Activated T-cell treated with anti-CD3 and anti-CD28 coated beads, Interleukin-2, amount 50 U/mL, for 4 hours (primary cell): ENCODE results near the gene FOSL1. TPM values are rescaled to one million over a fixed set of nuclear protein-coding genes. Genes with fewer than 3 reads are reported as not detected.
"Not testable (repeated sequence)": the region's sequence is repeated elsewhere in the genome, so short reads cannot be mapped to it uniquely, and the experiment has no call there.

Experiments
- ATAC-seq, 2 donors: fragments of 200-7000 bp; cut with Tn5 transposase; one replicate each; pipeline ENCODE4 v1.10.0; 2021
- DNase-seq: peaks from one replicate; pipeline ENCODE4 v3.0.0-alpha.2; 2020
- H3K27me3 Mint-ChIP-seq: one replicate; pipeline ENCODE4 v1.8.0; 2021; ENCODE audit warnings: low read depth, mixed read lengths
- H3K36me3 Mint-ChIP-seq: one replicate; pipeline ENCODE4 v1.8.0; 2022; ENCODE audit warnings: mixed read lengths; ENCODE audit not compliant: insufficient read depth
- H3K4me1 Mint-ChIP-seq: one replicate; pipeline ENCODE4 v1.8.0; 2021; ENCODE audit warnings: low read depth, mixed read lengths
- H3K4me3 Mint-ChIP-seq: one replicate; pipeline ENCODE4 v1.8.0; 2021; ENCODE audit warnings: mild to moderate bottlenecking, moderate library complexity, mixed read lengths
- H3K9me3 Mint-ChIP-seq: one replicate; pipeline ENCODE4 v1.8.0; 2021; ENCODE audit warnings: mixed read lengths
- total RNA-seq, 3 donors: library from RNA; stranded (reverse); gene quantifications; one replicate each; pipeline ENCODE4 v1.2.1, GENCODE V29; 2021

The FOSL1 gene
- total RNA-seq, 3 donors from 2014 or later = 75.6 to 77.2 (median 76.9) TPM

DNA sequence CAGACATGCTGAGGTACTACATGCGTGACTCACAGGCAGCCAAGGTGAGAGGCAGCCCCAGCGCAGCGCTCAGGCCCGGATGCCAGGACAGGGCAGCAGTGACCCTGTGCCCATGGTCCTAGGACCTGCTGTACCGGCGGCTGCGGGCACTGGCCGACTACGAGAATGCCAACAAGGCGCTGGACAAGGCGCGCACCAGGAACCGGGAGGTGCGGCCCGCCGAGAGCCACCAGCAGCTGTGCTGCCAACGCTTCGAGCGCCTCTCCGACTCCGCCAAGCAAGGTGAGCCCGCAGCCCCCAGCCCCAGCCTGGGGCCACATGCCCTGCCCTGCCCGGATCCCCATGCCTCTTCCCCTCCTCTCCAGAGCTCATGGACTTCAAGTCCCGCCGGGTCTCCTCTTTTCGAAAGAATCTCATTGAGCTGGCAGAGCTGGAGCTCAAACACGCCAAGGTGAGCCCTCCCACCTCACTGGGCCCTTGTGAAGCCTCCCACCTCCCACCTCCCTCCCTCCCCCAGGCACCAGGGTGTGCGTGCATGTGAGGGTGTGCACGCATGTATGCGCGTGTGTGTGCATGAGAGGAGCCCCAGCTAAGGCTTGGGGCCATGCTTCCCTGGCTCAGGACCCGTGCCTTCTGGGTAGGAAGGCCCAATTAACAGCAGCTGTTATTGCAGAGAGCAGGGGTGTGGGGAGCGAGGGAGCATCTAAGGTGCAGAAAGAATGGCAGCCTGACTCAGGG is 47.5 kb downstream of the FOSL1 start:
- ATAC-seq = no peak
- Mint-ChIP-seq H3K36me3 (peaks cover 40% of the 10 kb centered on the region), H3K4me1 (peaks cover 32% of the 10 kb centered on the region), H3K4me3 (no peak overlapping the region), H3K9me3 (no peaks in the 10 kb centered on the region), H3K27me3 (no peaks in the 10 kb centered on the region)
- DNase-seq = no peak

DNA sequence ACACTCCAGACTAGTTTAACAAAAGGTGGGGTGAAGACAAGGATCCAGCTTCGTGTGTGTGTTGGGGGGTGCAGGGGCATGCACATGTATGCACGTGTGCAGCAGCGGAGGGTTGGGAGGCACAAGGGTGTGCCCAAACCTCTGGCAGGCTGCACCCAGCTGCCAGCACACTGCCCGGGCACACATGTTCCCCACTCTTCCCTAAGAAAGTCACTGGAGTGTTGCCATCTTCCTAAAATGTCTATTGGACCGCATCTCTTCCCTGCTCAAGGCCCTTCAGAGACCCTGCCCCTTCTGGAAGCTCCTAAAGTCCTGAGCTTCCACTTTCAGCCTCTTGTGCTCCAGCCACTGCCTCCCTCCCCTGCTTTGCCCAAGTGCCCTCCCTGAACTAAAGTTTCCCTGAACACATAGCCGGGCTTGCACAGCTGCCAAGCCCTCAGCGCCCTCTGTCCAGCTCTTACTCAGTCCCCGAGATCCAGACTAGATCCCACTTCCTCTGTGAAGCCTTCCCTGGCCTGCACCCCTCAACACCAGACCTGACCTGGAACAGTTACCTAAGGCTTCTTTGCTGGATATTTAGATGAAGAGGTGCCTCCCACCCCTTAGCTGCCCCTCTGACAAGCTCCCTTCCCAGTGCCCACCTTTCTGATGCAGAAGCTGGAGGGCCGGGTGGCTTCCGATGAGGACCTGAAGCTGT is 48.2 kb downstream of the FOSL1 start:
- H3K4me1 Mint-ChIP-seq = peaks cover 32% of the 10 kb centered on the region
- H3K4me3 Mint-ChIP-seq = no peak overlapping the region
- no peak for ATAC-seq
- no peaks in the 10 kb centered on the region for H3K27me3 Mint-ChIP-seq
- DNase-seq = no peak
- no peaks in the 10 kb centered on the region for H3K9me3 Mint-ChIP-seq
- peaks cover 40% of the 10 kb centered on the region for H3K36me3 Mint-ChIP-seq

DNA sequence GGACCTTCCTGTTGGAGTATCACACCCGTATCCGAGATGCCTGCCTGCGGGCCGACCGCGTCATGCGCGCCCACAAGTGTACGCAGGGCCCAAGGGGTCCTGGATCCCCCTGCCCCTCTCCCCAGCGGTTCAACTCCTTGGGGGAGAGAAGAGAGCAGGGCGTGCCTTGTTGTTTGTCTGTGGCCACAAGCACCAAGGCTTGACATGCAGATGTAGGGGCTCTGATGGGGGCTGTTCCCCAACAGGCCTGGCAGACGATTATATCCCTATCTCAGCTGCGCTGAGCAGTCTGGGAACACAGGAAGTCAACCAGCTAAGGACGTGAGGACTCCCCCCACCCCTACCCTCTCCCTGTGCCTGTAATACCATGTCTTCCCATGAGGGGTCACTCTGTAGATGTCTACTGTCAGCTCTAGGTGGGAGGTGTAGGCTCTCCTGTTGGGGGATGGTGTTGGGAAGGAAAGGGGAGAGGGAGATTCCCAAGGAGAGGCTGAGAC is 49.1 kb downstream of the FOSL1 start:
- DNase-seq = no peak
- peak; percentile 10 to 25 for ATAC-seq
- Mint-ChIP-seq H3K4me3 (no peak overlapping the region), H3K27me3 (no peaks in the 10 kb centered on the region), H3K36me3 (peaks cover 33% of the 10 kb centered on the region), H3K4me1 (peaks cover 24% of the 10 kb centered on the region), H3K9me3 (no peaks in the 10 kb centered on the region)

DNA sequence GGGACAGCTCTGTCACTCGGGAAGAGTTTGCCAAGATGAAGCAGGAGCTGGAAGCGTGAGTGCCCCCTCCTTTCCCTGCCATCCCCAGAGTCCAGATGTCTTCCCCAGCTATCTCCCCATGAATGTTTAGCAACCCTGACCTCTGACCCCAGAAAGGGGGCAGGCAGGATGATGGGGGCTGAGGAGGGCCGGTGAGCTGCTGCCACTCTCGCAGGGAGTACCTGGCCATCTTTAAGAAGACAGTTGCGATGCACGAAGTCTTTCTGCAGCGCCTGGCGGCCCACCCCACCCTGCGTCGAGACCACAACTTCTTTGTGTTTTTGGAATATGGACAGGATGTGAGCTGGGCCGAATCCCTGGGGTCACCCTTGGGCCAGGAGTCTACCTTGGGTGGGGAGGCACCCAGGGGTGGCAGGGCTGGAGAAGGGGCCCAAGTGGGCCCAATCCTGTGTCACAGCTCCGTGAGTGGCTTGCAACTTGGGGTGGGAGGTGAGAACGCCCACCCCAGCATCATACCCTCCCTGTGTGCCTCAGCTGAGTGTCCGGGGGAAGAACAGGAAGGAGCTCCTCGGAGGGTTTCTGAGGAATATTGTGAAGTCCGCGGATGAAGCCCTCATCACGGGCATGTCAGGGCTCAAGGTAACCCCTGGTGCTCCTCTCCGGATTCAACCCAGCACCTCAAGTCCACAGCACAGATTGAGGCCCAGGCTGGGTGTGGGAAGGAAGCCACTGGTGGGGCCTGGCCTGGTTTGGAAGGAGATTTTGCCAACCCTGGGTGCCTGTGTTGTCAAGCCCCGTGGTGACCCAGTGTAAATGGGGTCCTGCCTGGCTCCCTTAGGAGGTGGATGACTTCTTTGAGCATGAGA is 49.7 kb downstream of the FOSL1 start:
- H3K9me3 Mint-ChIP-seq = no peaks in the 10 kb centered on the region
- DNase-seq (no peak), ATAC-seq (no peak)
- H3K4me3 Mint-ChIP-seq = no peak overlapping the region
- peaks cover 18% of the 10 kb centered on the region for H3K4me1 Mint-ChIP-seq
- peaks cover 26% of the 10 kb centered on the region for H3K36me3 Mint-ChIP-seq
- no peaks in the 10 kb centered on the region for H3K27me3 Mint-ChIP-seq

DNA sequence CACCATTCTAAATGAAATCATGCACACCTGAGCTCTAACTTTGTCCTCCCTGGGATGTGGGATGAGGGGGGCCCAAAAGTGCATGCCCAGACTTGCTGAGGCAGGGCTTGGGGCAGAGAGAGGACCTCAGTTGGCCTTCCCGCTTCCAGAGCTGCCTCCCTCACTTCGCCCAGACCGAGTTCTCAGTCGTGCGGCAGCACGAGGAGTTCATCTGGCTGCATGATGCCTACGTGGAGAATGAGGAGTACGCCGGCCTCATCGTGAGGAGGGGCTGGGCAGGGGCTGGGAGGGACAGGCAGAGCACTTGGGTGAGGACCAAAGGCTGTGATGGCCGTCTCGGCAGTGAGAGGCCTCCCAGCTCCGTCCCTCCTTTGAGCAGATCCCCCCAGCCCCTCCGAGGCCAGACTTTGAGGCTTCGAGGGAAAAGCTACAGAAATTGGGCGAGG is 50.4 kb downstream of the FOSL1 start:
- DNase-seq (no peak), ATAC-seq (no peak)
- H3K4me1 Mint-ChIP-seq = peaks cover 14% of the 10 kb centered on the region

DNA sequence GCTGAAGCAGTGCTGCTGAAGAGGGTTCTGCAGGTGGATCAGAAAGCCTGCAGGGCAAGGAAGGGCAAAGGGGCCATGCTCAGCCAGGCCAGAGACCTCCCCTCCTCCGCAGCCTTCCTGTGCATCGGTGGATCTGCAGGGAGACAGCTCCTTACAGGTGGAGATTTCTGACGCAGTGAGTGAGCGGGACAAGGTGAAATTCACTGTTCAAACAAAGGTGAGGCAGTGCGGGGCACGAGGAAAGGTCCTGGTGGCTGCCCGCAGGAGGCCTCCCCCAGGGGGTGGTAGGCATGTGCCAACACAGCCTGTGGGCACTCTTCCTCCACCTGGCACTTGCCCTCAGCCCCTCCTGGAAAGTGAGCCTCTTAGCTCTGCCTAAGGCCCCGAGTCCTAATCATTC is 50.8 kb downstream of the FOSL1 start:
- DNase-seq = no peak

More for the DNA sequence above, 50.4 kb downstream of the FOSL1 start:
- Mint-ChIP-seq H3K9me3 (no peaks in the 10 kb centered on the region), H3K4me3 (no peak overlapping the region), H3K27me3 (no peaks in the 10 kb centered on the region), H3K36me3 (peaks cover 22% of the 10 kb centered on the region)

DNA sequence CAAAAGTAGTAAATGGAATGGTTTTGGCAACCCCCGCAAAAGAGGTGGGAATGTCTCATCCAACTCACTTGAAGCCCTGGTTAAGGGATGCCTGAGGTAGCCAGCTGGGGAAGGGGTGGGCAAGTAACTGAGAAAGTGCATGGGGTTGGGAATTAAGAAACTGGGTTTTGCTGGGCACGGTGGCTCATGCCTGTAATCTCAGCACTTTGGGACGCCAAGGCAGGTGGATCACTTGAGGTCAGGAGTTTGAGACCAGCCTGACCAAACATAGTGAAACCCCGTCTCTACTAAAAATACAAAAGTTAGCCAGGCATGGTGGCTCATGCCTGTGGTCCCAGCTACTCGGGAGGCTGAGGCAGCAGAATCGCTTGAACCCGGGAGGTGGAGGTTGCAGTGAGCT is 51.5 kb downstream of the FOSL1 start:
- H3K36me3 Mint-ChIP-seq = peaks cover 13% of the 10 kb centered on the region
- ATAC-seq, H3K9me3 Mint-ChIP-seq, DNase-seq, H3K4me1 Mint-ChIP-seq, H3K27me3 Mint-ChIP-seq, H3K4me3 Mint-ChIP-seq: not testable (repeated sequence)

More for the DNA sequence above, 50.8 kb downstream of the FOSL1 start:
- H3K27me3 Mint-ChIP-seq = no peaks in the 10 kb centered on the region
- H3K9me3 Mint-ChIP-seq = no peaks in the 10 kb centered on the region
- peaks cover 18% of the 10 kb centered on the region for H3K36me3 Mint-ChIP-seq
- no peak for ATAC-seq
- H3K4me1 Mint-ChIP-seq = peaks cover 9% of the 10 kb centered on the region
- H3K4me3 Mint-ChIP-seq = no peak overlapping the region

DNA sequence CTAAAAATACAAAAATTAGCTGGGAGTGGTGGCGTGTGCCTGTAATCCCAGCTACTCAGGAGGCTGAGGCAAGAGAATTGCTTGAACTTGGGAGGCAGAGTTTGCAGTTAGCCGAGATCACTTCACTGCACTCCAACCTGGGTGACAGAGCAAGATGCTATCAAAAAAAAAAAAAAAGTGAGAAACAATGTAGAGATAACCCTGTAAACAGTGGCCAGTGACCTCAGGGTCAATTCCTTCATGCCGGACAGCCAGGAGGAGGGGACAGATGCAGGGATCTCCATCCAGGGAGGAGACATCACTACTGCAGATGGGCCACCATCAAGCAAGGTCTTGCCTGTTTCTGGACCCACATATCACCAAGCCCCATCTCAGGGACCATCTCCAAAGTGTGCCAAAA is 52.4 kb downstream of the FOSL1 start:
- Mint-ChIP-seq H3K36me3 (peaks cover 10% of the 10 kb centered on the region), H3K4me3 (no peak overlapping the region), H3K4me1 (no peaks in the 10 kb centered on the region), H3K27me3 (no peaks in the 10 kb centered on the region), H3K9me3 (no peaks in the 10 kb centered on the region)
- ATAC-seq (no peak), DNase-seq (no peak)

DNA sequence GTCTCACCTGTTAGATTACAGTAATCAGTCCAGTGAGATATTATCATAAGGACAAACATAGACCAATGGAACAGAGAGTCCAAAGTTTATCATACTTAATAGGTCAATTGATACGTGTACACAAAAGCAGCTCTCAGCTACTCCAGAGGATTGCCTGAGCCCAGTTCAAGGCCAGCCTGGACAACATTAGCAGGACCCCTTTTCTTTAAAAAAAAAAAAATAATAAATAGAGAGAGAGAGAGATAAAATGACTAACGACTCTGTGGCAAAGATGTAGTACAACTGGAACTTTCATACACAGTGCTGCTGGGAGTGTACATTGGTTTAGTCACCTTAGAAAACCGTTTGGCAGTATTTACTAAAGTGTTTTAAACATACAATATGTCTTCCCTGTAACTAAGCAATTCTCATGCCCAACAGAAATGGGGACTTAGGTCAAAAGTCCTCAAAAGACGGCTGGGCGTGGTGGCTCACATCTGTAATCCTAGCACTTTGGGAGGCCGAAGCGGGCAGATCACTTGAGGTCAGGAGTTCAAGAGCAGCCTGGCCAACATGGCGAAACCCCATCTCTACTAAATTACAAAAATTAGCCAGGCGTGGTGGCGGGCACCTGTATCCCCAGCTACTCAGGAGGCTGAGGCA is 55.8 kb downstream of the FOSL1 start:
- H3K9me3 Mint-ChIP-seq = no peaks in the 10 kb centered on the region

DNA sequence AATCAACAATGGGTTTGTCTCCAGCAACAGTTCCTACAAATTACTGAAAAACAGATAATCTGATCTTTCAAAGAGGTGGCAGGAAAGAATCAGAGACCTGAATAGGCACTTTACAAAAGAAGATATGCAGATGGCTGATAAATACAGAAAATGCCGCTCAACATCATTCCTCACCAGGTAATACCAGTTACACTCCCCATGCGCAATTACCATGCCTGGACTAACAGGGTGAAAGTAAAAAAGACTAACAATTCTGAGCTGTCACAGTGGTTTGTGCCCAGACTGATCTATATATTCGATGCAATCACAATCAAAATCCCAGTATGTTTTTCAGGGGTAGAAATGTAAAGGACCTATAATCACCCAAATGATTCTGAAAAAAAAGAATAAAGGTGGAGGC is 56.4 kb downstream of the FOSL1 start:
- DNase-seq = no peak
- no peaks in the 10 kb centered on the region for H3K27me3 Mint-ChIP-seq
- H3K9me3 Mint-ChIP-seq = no peaks in the 10 kb centered on the region
- no peaks in the 10 kb centered on the region for H3K36me3 Mint-ChIP-seq
- no peaks in the 10 kb centered on the region for H3K4me1 Mint-ChIP-seq
- H3K4me3 Mint-ChIP-seq = no peak overlapping the region
- no peak for ATAC-seq

More for the DNA sequence above, 55.8 kb downstream of the FOSL1 start:
- DNase-seq = no peak
- ATAC-seq = no peak
- no peaks in the 10 kb centered on the region for H3K36me3 Mint-ChIP-seq
- H3K4me3 Mint-ChIP-seq = no peak overlapping the region
- H3K4me1 Mint-ChIP-seq = no peaks in the 10 kb centered on the region
- H3K27me3 Mint-ChIP-seq = no peaks in the 10 kb centered on the region

DNA sequence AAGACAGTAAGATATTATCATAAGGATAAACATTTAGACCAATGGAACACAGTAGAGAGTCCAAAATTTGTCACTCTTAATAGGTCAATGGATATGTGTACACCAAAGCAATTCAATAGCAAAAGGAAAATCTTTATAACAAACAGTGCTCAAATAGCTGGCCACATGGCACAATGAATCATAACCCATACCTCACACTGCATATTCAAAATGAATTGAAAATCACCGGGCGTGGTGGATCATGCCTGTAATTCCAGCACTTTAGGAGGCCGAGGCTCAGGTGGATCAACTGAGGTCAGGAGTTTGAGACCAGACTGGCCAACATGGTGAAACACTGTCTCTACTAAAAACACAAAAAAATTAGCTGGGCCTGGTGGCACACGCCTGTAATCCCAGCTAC is 58.0 kb downstream of the FOSL1 start:
- Mint-ChIP-seq H3K4me1 (no peaks in the 10 kb centered on the region), H3K9me3 (no peaks in the 10 kb centered on the region), H3K27me3 (no peaks in the 10 kb centered on the region), H3K36me3 (no peaks in the 10 kb centered on the region), H3K4me3 (no peak overlapping the region)
- DNase-seq (no peak), ATAC-seq (no peak)
